H1 (cell line): ENCODE results near the gene GPHA2. TPM values are rescaled to one million over a fixed set of nuclear protein-coding genes. Genes with fewer than 3 reads are reported as not detected.

Source experiments
- CTCF ChIA-PET: fragments of 300-600 bp; sonication (Branson Sonifier 250); formaldehyde crosslinking; loops from one replicate; lab custom pipeline; 2021; ENCODE audit not compliant: partially characterized antibody; lab: Charles Lee
- POLR2A ChIA-PET: fragments of 300-600 bp; sonication (Branson Sonifier 250); formaldehyde crosslinking; loops from one replicate; lab custom pipeline; 2021; ENCODE audit warnings: inconsistent platforms; ENCODE audit not compliant: partially characterized antibody; lab: Charles Lee
- DNase-seq, 2 experiments: peaks; one replicate each; pipeline versions ENCODE4 v3.0.0 to v3.0.0-alpha.2; 2010 to 2022; ENCODE audit warnings: low spot score in 2 of 2, low read depth in 1 of 2, mixed read lengths in 1 of 2
- FAIRE-seq: peaks from 2 replicates; lab custom pipeline; 2011; peaks lifted over from hg19 to GRCh38; lab: Jason Lieb, UNC
- H2AFZ ChIP-seq: 2 replicates; pipeline ENCODE4 v1.8.1; 2012; ENCODE audit warnings: low read length, inconsistent platforms
- H2AK5ac ChIP-seq: 2 replicates; pipeline ENCODE4 v1.6.1; 2013; ENCODE audit warnings: low read depth, low read length
- H2BK120ac ChIP-seq: replicated peaks from 2 replicates; pipeline ENCODE3; 2013; ENCODE audit warnings: low read depth, low read length, inconsistent platforms
- H2BK12ac ChIP-seq: 2 replicates; pipeline ENCODE4 v1.6.1; 2013; ENCODE audit warnings: low read depth, low read length
- H2BK15ac ChIP-seq: 2 replicates; pipeline ENCODE4 v1.6.1; 2013; ENCODE audit warnings: low read length
- H2BK20ac ChIP-seq: 2 replicates; pipeline ENCODE4 v1.6.1; 2013; ENCODE audit warnings: low read length
- H2BK5ac ChIP-seq: 2 replicates; pipeline ENCODE4 v1.6.1; 2013; ENCODE audit warnings: low read depth, low read length
- H3K14ac ChIP-seq: 2 replicates; pipeline ENCODE4 v1.6.1; 2013; ENCODE audit warnings: inconsistent platforms; ENCODE audit not compliant: insufficient read length
- H3K18ac ChIP-seq: 2 replicates; pipeline ENCODE4 v1.6.1; 2013; ENCODE audit warnings: low read length; ENCODE audit errors: extremely low read depth
- H3K23ac ChIP-seq: 2 replicates; pipeline ENCODE4 v1.6.1; 2013; ENCODE audit warnings: inconsistent platforms; ENCODE audit not compliant: insufficient read length
- H3K23me2 ChIP-seq: 2 replicates; pipeline ENCODE4 v1.6.1; 2013; ENCODE audit warnings: low read depth, low read length
- H3K27ac ChIP-seq: 2 replicates; pipeline ENCODE4 v1.6.1; 2011; ENCODE audit warnings: low read depth, low read length, inconsistent platforms
- H3K27me3 ChIP-seq, 4 experiments: replicated peaks in 1 of 4; 1 replicate in 1 of 4; 2 replicates in 3 of 4; pipeline versions ENCODE4 v1.6.1 to v1.8.1; 2011 to 2013; ENCODE audit warnings: low read length in 3 of 4, mild to moderate bottlenecking in 3 of 4, inconsistent platforms in 2 of 4, mixed read lengths in 2 of 4, moderate library complexity in 1 of 4; ENCODE audit not compliant: control insufficient read depth in 3 of 4, insufficient read depth in 3 of 4; ENCODE audit errors: extremely low read depth in 1 of 4
- H3K36me3 ChIP-seq, 4 experiments: 2 replicates each; pipeline versions ENCODE4 v1.6.1 to v1.8.1; 2011 to 2013; ENCODE audit warnings: mild to moderate bottlenecking in 4 of 4, low read length in 3 of 4, moderate library complexity in 2 of 4, control low read depth in 1 of 4, inconsistent platforms in 1 of 4; ENCODE audit not compliant: insufficient read depth in 4 of 4, control insufficient read depth in 2 of 4
- H3K4ac ChIP-seq: replicated peaks from 2 replicates; pipeline ENCODE3; 2013; ENCODE audit warnings: low read length, low read depth, mixed read lengths, inconsistent platforms; ENCODE audit not compliant: insufficient read length
- H3K4me1 ChIP-seq, 4 experiments: replicated peaks in 1 of 4; 1 replicate in 1 of 4; 2 replicates in 3 of 4; pipeline versions ENCODE4 v1.6.1 to v1.8.1; 2011 to 2013; ENCODE audit warnings: low read length in 3 of 4, inconsistent platforms in 2 of 4, mixed read lengths in 1 of 4; ENCODE audit not compliant: insufficient read depth in 4 of 4, control insufficient read depth in 3 of 4
- H3K4me2 ChIP-seq, 2 experiments: 2 replicates each; pipeline versions ENCODE4 v1.6.1 to v1.8.1; 2011 to 2013; ENCODE audit warnings: low read depth in 2 of 2, low read length in 2 of 2, control low read depth in 1 of 2, inconsistent platforms in 1 of 2, mild to moderate bottlenecking in 1 of 2; ENCODE audit not compliant: insufficient read depth in 1 of 2
- H3K4me3 ChIP-seq, 4 experiments: fragments of 200-600, 300-600 bp in 1 of 4; sonication (generic), shearing (Covaris generic), sonication (Bioruptor Twin) in 1 of 4; 2 replicates each; pipeline versions ENCODE4 v1.5.1 to v1.8.1; 2011 to 2016; ENCODE audit warnings: low read length in 4 of 4, low read depth in 3 of 4, control low read depth in 2 of 4, inconsistent platforms in 2 of 4, mild to moderate bottlenecking in 2 of 4, mixed read lengths in 1 of 4, moderate library complexity in 1 of 4; ENCODE audit not compliant: insufficient read depth in 2 of 4; ENCODE audit errors: extremely low read depth in 1 of 4
- H3K56ac ChIP-seq: replicated peaks from 2 replicates; pipeline ENCODE3; 2013; ENCODE audit warnings: low read depth, mild to moderate bottlenecking, mixed read lengths, low read length, inconsistent platforms; ENCODE audit not compliant: insufficient read length
- H3K79me1 ChIP-seq: 2 replicates; pipeline ENCODE4 v1.6.1; 2013; ENCODE audit warnings: low read depth, low read length, control low read depth
- H3K79me2 ChIP-seq, 2 experiments: 2 replicates each; pipeline versions ENCODE4 v1.6.1 to v1.8.1; 2012 to 2013; ENCODE audit warnings: low read length in 2 of 2, mild to moderate bottlenecking in 2 of 2, inconsistent platforms in 1 of 2; ENCODE audit not compliant: insufficient read depth in 2 of 2, control insufficient read depth in 1 of 2
- H3K9ac ChIP-seq, 4 experiments: replicated peaks in 1 of 4; 1 replicate in 1 of 4; 2 replicates in 3 of 4; pipeline versions ENCODE4 v1.6.1 to v1.8.1; 2011 to 2013; ENCODE audit warnings: low read depth in 3 of 4, low read length in 3 of 4, control low read depth in 2 of 4, mild to moderate bottlenecking in 2 of 4, moderate library complexity in 2 of 4, inconsistent platforms in 1 of 4; ENCODE audit errors: extremely low read depth in 1 of 4
- H3K9me3 ChIP-seq, 2 experiments: 2 replicates each; pipeline versions ENCODE4 v1.6.1 to v1.8.1; 2012 to 2013; ENCODE audit warnings: mild to moderate bottlenecking in 2 of 2, moderate library complexity in 2 of 2, control low read depth in 1 of 2, inconsistent platforms in 1 of 2, low read depth in 1 of 2, low read length in 1 of 2, mixed read lengths in 1 of 2; ENCODE audit not compliant: insufficient read depth in 2 of 2
- H4K20me1 ChIP-seq, 2 experiments: replicated peaks in 1 of 2; 2 replicates each; pipeline versions ENCODE3 to v1.8.1; 2011 to 2013; ENCODE audit warnings: inconsistent platforms in 2 of 2, low read length in 2 of 2, mild to moderate bottlenecking in 1 of 2; ENCODE audit not compliant: insufficient read depth in 2 of 2, control insufficient read depth in 1 of 2
- H4K5ac ChIP-seq: 2 replicates; pipeline ENCODE4 v1.6.1; 2013; ENCODE audit warnings: low read length, low read depth, mixed read lengths, inconsistent platforms; ENCODE audit not compliant: insufficient read length
- H4K8ac ChIP-seq: 2 replicates; pipeline ENCODE4 v1.8.0; 2013; ENCODE audit warnings: mild to moderate bottlenecking, moderate library complexity, low read length, inconsistent platforms; ENCODE audit not compliant: insufficient read depth; ENCODE audit errors: extremely low read depth
- H4K91ac ChIP-seq: replicated peaks from 2 replicates; pipeline ENCODE3; 2013; ENCODE audit warnings: low read length, mixed read lengths, inconsistent platforms; ENCODE audit not compliant: insufficient read length
- FOSL1 ChIP-seq: IDR thresholded peaks from 2 replicates; pipeline ENCODE4 v1.6.1; 2011; ENCODE audit warnings: mild to moderate bottlenecking, low read depth, low read length, moderate library complexity; ENCODE audit not compliant: insufficient read depth
- HDAC6 ChIP-seq: IDR thresholded peaks from one replicate; pipeline ENCODE4 v1.7.1; 2012; ENCODE audit warnings: low read depth, mild to moderate bottlenecking, inconsistent platforms, low read length, moderate library complexity
- JUND ChIP-seq: IDR thresholded peaks from 2 replicates; pipeline ENCODE4 v1.6.1; 2011; ENCODE audit warnings: mild to moderate bottlenecking, improper control_type of control experiment, low read length
- KDM5A ChIP-seq: fragments of 200-600 bp; IDR thresholded peaks from 2 replicates; pipeline ENCODE4 v1.7.1; 2012; ENCODE audit warnings: mild to moderate bottlenecking, low read length, inconsistent platforms, mixed read lengths
- NANOG ChIP-seq: IDR thresholded peaks from 2 replicates; pipeline ENCODE4 v1.6.1; 2011; ENCODE audit warnings: low read length, low read depth, mild to moderate bottlenecking, inconsistent platforms; ENCODE audit not compliant: insufficient read depth, poor library complexity, severe bottlenecking
- NRF1 ChIP-seq: IDR thresholded peaks from 2 replicates; pipeline ENCODE4 v1.6.1; 2011; ENCODE audit warnings: mild to moderate bottlenecking, low read depth, low read length, improper control_type of control experiment
- PHF8 ChIP-seq: fragments of 200-600 bp; sonication (generic); conservative IDR thresholded peaks from 2 replicates; pipeline ENCODE4 v1.7.1; 2012; ENCODE audit warnings: low read depth, mild to moderate bottlenecking, inconsistent platforms, low read length, moderate library complexity
- POLR2A ChIP-seq, 2 experiments: IDR thresholded peaks; 1 replicate in 1 of 2; 2 replicates in 1 of 2; pipeline ENCODE4 v1.6.1; 2011; ENCODE audit warnings: low read depth in 2 of 2, low read length in 2 of 2, mild to moderate bottlenecking in 2 of 2; ENCODE audit errors: control extremely low read depth in 1 of 2
- RFX5 ChIP-seq: IDR thresholded peaks from 2 replicates; pipeline ENCODE4 v1.6.1; 2011; ENCODE audit warnings: low read depth, low read length, improper control_type of control experiment, borderline replicate concordance
- RNF2 ChIP-seq: fragments of 200-900, 300-1000 bp; sonication (generic); IDR thresholded peaks from 2 replicates; pipeline ENCODE4 v1.7.1; 2016; ENCODE audit warnings: borderline replicate concordance, low read depth, mild to moderate bottlenecking, antibody characterized with exemption, low read length; ENCODE audit not compliant: poor library complexity, severe bottlenecking; ENCODE audit errors: missing control alignments
- RXRA ChIP-seq: IDR thresholded peaks from 2 replicates; pipeline ENCODE4 v1.6.1; 2011; ENCODE audit warnings: low read depth, mild to moderate bottlenecking, low read length, moderate library complexity; ENCODE audit not compliant: insufficient read depth
- SP2 ChIP-seq: IDR thresholded peaks from 2 replicates; pipeline ENCODE4 v1.6.1; 2012; ENCODE audit warnings: mild to moderate bottlenecking, low read length, inconsistent platforms
- WGBS, 2 experiments: shearing (Covaris generic) in 1 of 2; methylation state at CpG; one replicate each; pipeline versions ENCODE4 v1.1.6 to v1.1.7; 2013 to 2015; ENCODE audit warnings: low lambda C conversion rate in 2 of 2, mixed read lengths in 2 of 2, inconsistent platforms in 1 of 2, low coverage in 1 of 2, missing lambda C conversion rate in 1 of 2; ENCODE audit not compliant: insufficient replicate concordance in 2 of 2, insufficient coverage in 1 of 2, insufficient read length in 1 of 2; ENCODE audit errors: extremely low coverage in 1 of 2, missing lambda C conversion rate in 1 of 2; 5-methylcytosine and 5-hydroxymethylcytosine counted together
- polyA plus RNA-seq, 7 experiments: library from polyadenylated mRNA; depleted of rRNA in 3 of 7; stranded (reverse) in 5 of 7; unstranded in 2 of 7; fragments of >200 nt in 5 of 7; fragments of 200-250 nt in 2 of 7; gene quantifications; 1 replicate in 5 of 7; 2 replicates in 1 of 7; 4 replicates in 1 of 7; pipeline versions ENCODE4 v1.2.1 to v1.2.3, GENCODE V29; 2011 to 2013; ENCODE audit warnings: missing spikeins in 2 of 7, mixed read lengths in 2 of 7
- total RNA-seq: library from RNA; stranded (reverse); fragmentation: NEBNext Ultra II Directional; extraction: Animal tissue kit (Norgen Biotek cat#: 25700); gene quantifications from 2 replicates; pipeline ENCODE4 v1.2.1, GENCODE V29; 2021

The GPHA2 gene
- total and polyA plus RNA-seq, 2 of the 8 experiments (the other 6 are each of a cell fraction or from before 2014, with no cell fraction given) = 0.97 to 4.4 TPM

GRCh38 chr11:64913171-64913727 lies 22.4 kb downstream of the GPHA2 start:
- H2AK5ac ChIP-seq = no peak overlapping the region
- no peaks in the 10 kb centered on the region for H3K27me3 ChIP-seq
- H3K4me3 ChIP-seq = no peak overlapping the region
- H3K18ac ChIP-seq = no peak overlapping the region
- H3K79me2 ChIP-seq = no peaks in the 10 kb centered on the region
- no peak overlapping the region for H2BK12ac ChIP-seq
- no peak overlapping the region for H2BK15ac ChIP-seq
- H3K4ac ChIP-seq = no peak overlapping the region
- no peak overlapping the region for H3K4me2 ChIP-seq
- WGBS, 2 experiments = 85% methylated on average over 18 of the region's 18 CpGs; no CpG with 5 or more reads in 1 of the 2 experiments
- H3K9ac ChIP-seq = no peak overlapping the region
- H2AFZ ChIP-seq = no peak overlapping the region
- no peak overlapping the region for H3K27ac ChIP-seq
- H3K36me3 ChIP-seq = peaks cover 4 to 14% (median 8%) of the 10 kb centered on the region in 4 experiments; a peak in 5 of 8 replicates
- no peak overlapping the region for H3K23ac ChIP-seq
- no peak overlapping the region for H3K14ac ChIP-seq
- H2BK20ac ChIP-seq = no peak overlapping the region
- ChIA-PET POLR2A (no interaction called here), CTCF (interaction anchor here (1.2 to 2.4 kb wide), 3 partner anchors 13 to 100 kb away, joined by 4 to 6 read pairs (median 6); partner anchors contain the start of gene ARL2)
- no peak for TF ChIP-seq SP2
- TF ChIP-seq RNF2 = no peak
- no peak for TF ChIP-seq KDM5A
- TF ChIP-seq JUND = no peak
- no peak for TF ChIP-seq POLR2A (IDR thresholded peaks at IDR 0.05; ENCODE audit: control extremely low read depth in 1 of 2, low read depth in 2 of 2, low read length in 2 of 2)
- no peak for TF ChIP-seq FOSL1
- no peak for TF ChIP-seq PHF8
- TF ChIP-seq RFX5 = no peak
- no peak for TF ChIP-seq NRF1
- TF ChIP-seq RXRA = no peak
- no peak for TF ChIP-seq HDAC6
- TF ChIP-seq NANOG = no peak
- DNase-seq = no peak
- no peak overlapping the region for H4K5ac ChIP-seq
- H2BK5ac ChIP-seq = no peak overlapping the region
- H3K23me2 ChIP-seq = peaks cover 13% of the 10 kb centered on the region
- no peak overlapping the region for H2BK120ac ChIP-seq
- FAIRE-seq = no peak
- peaks cover 0 to 11% (median 4%) of the 10 kb centered on the region in 4 experiments; a peak in 5 of 7 replicates for H3K4me1 ChIP-seq
- 0 out of 2 replicates have a peak, but pooled peaks cover 3% of the 10 kb centered on the region for H3K79me1 ChIP-seq
- no peak overlapping the region for H4K91ac ChIP-seq
- H3K56ac ChIP-seq = no peak overlapping the region
- H4K8ac ChIP-seq = no peak overlapping the region; the same call in 1 of the 2 replicates
- H4K20me1 ChIP-seq = peaks cover 2% of the 10 kb centered on the region in 2 experiments
- H3K9me3 ChIP-seq = no peaks in the 10 kb centered on the region
